HG02870 (cell line): ENCODE measurements around the gene RASAL3.
"Not testable (repeated sequence)": the region's sequence is repeated elsewhere in the genome, so short reads cannot be mapped to it uniquely, and the experiment has no call there.

Experiments
- ATAC-seq: cut with Tn5 transposase; IDR thresholded peaks from one replicate; pipeline ENCODE4 v1.9.1; 2021; ENCODE audit warnings: mild to moderate bottlenecking, moderate library complexity; ENCODE audit not compliant: unreplicated experiment

Gene RASAL3

DNA sequence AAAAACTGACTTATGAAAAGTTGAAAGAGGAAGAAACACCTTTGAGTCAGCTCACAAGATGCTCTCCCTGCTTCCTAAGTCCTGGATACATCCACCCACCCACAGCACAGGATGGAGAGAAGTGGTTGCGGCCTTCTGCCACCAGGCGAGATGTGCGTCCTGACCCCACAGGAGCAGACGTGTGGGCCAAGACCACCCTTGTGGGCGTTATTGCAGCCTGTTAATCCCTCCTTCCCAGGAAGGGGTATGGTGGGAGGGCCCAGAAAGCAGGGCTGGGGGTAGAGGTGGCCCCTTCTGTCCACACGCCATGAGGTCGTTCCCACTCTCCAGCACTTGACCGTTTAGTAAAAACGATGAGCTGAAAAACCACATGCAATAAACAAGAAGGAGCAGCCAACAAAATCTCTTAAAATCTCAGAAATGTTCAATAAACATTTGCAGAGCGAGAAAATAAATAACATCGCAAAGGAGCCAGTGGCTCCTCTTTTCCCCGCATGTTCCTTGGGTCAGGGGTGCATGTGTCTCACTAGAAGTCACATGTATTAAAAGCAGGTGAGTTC is 43.1 kb downstream of the RASAL3 start:
- ATAC-seq: no peak

- ATAC-seq: no peak
Measured at GRCh38 chr19:15419413-15420025, 44.8 kb downstream of the RASAL3 start.

DNA sequence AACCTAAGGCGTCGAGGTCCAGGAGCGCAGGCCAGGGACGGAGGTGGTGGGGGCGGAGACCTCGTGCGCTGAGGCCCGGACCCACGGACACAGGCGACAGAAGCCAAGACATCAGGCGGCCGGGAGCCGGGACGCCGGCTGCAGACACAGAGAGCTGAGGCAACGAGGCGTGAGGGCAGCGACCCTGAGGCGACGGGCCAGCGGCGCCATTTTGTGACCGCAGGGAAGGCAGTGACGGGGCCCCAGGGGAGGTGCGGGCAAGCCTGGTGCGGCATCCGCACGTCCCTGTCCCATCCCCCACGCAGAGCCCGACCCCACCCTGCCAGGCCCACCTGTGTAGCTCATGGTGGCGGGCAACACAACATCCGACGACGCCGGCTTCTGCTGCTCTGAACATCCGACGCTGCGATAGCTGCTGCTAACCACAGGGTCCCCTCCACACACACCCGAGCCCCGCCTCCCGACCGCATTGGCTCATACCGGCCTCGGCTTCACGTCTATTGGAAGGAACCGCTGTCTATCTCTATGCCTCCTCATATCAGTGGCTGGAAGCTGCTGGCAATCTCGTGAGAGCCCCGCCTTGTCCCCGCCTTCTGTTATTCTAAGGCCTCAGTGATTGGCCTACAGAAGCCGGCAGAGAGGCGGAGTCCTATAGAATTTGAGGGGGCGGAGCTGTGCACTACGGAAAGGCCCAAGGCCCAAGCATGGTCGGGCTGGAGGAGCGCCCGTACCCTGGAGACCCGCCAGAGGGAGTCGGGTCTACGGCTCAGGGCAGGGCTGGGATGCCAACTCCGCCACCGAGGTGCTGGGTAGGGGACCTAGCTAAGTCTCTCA is 45.5 kb downstream of the RASAL3 start, which contains the start of gene AKAP8L:
AKAP8L (minus strand) TSS at position 410 of the 834 bp plus-strand sequence; CDS start at position 345, 65 bp downstream.
- peak; percentile 94 for ATAC-seq

GRCh38 chr19:15418231-15418578 is 46.1 kb downstream of the RASAL3 start:
- no peak for ATAC-seq

DNA sequence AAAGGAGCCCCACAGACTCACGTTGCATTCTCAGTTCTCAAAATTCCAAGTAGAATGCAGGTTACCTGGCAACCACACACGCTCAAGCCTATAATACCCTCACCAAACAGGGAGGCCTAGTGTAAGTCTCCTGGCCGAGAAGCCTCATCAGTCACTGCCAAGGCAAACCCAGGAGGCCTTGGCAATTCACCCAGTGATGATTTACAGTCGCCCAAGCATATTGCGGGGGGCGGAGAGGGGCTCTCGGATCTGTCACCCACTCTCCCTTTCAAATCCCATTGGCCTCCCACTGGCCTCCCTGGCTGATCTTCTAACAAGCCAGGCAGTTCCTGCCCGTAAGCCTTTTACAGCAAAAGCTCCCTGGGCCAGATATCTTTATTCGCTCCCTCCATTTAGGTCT is 46.6 kb downstream of the RASAL3 start:
- ATAC-seq: no peak

GRCh38 chr19:15412832-15413231 is 51.5 kb downstream of the RASAL3 start:
- no peak for ATAC-seq

DNA sequence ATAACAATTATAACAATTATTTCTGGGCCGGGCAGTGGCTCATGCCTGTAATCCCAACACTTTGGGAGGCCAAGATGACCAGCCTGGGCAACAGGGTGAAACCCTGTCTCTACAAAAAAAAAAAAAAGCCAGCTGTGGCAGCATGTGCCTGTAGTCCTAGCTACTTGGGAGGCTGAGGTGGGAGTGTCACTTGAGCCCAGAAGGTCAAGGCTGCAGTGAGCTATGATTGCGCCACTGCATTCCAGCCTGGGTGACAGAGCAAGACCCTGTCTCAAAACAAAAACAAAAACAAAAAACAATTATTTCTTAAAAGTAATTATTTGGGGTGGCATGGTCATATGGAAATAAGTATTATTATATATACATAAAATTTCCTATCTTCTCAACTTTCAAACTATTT is 53.0 kb downstream of the RASAL3 start:
- not testable (repeated sequence) for ATAC-seq

DNA sequence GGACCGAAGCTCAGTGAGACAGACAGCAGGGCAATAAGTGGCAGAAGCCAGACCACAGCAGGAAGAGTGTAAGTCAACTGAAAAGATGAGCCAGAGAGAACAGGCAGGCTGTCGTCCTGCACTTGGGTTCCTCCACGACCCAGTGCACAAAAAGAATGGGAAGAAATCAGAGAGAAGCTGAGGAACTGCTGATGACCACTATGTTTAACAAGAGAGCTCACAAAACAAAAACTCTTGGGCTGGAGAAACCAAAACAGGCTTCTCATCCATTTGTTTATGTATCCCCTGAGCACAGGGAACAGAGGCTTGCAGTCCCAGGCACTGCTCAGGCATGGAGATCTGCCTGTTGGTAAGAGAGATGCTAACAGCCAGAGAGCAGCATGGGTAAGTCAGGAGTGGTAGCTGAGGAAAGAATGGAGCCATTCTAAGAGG is 59.5 kb downstream of the RASAL3 start:
- ATAC-seq: no peak

DNA sequence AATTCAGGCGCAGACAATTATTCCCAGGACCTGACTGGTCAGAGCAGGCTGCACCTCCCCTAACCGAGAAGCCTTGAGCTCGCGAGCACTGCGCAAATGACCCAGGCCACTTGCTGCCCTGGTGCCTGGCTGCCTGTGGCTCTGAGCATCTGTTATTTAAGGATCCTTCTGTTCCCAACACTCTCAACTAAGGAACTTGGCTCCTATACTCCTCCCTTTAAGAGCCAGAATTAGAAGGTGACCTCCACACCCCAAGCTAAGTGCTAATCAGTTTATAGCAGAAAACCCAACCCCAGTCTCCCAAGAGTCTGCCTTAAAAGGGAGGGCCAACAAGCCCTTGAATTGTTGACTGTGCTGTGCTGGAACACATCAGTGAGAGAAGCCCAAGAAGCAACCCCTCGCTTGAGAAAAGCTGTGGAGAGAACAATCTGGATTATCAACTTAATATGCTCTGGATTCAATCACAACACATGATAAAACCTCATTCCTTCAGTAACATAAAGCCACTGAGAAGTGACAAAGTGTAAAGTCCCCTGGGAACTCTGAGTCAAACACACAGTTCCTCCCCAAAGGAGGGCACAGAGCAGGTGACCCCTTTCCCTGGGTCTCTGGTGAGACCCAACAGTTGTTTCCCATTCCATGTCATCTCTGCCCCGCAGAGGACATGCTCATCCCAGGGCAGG is 60.1 kb downstream of the RASAL3 start:
- no peak for ATAC-seq

DNA sequence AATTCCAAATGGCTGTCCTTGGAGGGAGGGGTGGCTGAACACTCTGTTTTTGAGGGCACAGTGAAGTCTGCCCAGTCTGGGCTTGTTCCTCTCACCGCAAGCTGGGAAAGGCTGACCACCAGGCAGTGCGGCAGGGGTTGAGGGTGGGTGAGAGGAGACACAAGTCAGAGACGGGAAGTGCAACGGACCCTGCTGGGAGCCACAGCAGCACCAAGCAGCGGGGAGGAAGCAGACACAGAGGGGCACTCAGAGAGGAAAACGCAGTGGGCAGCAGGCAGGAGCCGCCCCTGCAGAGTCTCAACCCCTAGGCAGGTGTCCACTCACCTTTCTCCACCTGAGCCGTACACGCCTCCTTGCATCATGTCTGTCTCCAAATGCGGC is 61.2 kb downstream of the RASAL3 start:
- ATAC-seq: no peak

- ATAC-seq: no peak
Measured at GRCh38 chr19:15402411-15403150, 61.8 kb downstream of the RASAL3 start.
